Pancreas (tissue), 10 donors: ENCODE data around the gene DOCK4. TPM values are rescaled to one million over a fixed set of nuclear protein-coding genes. Genes with fewer than 3 reads are reported as not detected.
A peak's percentile ranks its signal among the peaks of the same experiment; 100 is the strongest.

Source experiments
- ATAC-seq, 4 donors: fragments of 200-7000 bp; cut with Tn5 transposase; one replicate each; pipeline versions ENCODE4 v1.8.0 to v1.9.1; 2020; ENCODE audit warnings: mild to moderate bottlenecking in 4 of 4, moderate library complexity in 4 of 4
- DNase-seq, 6 donors: peaks; one replicate each; pipeline ENCODE4 v3.0.0-alpha.2; 2020
- FAIRE-seq: peaks from 2 replicates; lab custom pipeline; 2012; peaks lifted over from hg19 to GRCh38; lab: Jason Lieb, UNC
- H3K27ac ChIP-seq, 4 donors: fragments of 200-600 bp; sonication (generic); 1 replicate in 3 of 4; 2 replicates in 1 of 4; pipeline versions ENCODE4 v1.5.0 to v1.8.0; 2020
- H3K27me3 ChIP-seq, 4 donors: fragments of 200-600 bp; one replicate each; pipeline ENCODE4 v1.8.0; 2021
- H3K36me3 ChIP-seq, 3 donors: fragments of 200-600 bp; sonication (generic) in 1 of 3; one replicate each; pipeline versions ENCODE4 v1.5.0 to v1.8.0; 2020 to 2021
- H3K4me1 ChIP-seq, 3 donors: fragments of 200-600 bp; one replicate each; pipeline ENCODE4 v1.8.0; 2021
- H3K4me3 ChIP-seq, 4 donors: fragments of 200-600 bp; sonication (generic) in 2 of 4; one replicate each; pipeline versions ENCODE4 v1.5.0 to v1.8.0; 2020 to 2021
- H3K9me3 ChIP-seq, 4 donors: fragments of 200-600 bp; one replicate each; pipeline ENCODE4 v1.8.0; 2021
- CTCF ChIP-seq, 4 donors: fragments of 200-600 bp; sonication (generic) in 3 of 4; IDR thresholded peaks; one replicate each; pipeline versions ENCODE4 v1.5.0 to v1.8.0; 2021; ENCODE audit warnings: antibody characterized with exemption in 4 of 4
- WGBS, 2 donors: extraction: QIAGEN DNeasy Blood & Tissue Kit; methylation state at CpG; one replicate each; pipeline ENCODE4 v1.1.7; 2013; 5-methylcytosine and 5-hydroxymethylcytosine counted together
- intact Hi-C, 3 donors: fragments of 100-400 bp; cut with DNase I; formaldehyde crosslinking; loops; one replicate each; pipeline versions ENCODE4 v1.11.1 to v1.14.2; 2022
- polyA plus RNA-seq, 2 donors: library from polyadenylated mRNA; stranded (reverse); fragments of 200-250 nt; gene quantifications; one replicate each; pipeline ENCODE4 v1.2.3, GENCODE V29; 2013
- total RNA-seq, 6 donors: library from RNA; stranded (reverse); fragmentation: NEBNext Ultra II Directional in 4 of 6; extraction: Animal tissue kit (Norgen Biotek cat#: 25700) in 4 of 6; gene quantifications; one replicate each; pipeline versions ENCODE4 v1.2.1 to v1.2.4, GENCODE V29; 2021 to 2023
- donor health status: healthy with polysubstance abuse.
- donor health status: DM: no; HTN: no; CAD: no; lungs with moderate emphysema.
- donor health status: DM: no; HTN: no; CAD: no.
- donor health status: control.
- donor health status: control.
- donor health status: Bipolar disorder and iron deficiency.
- donor health status: DM: yes; HTN: yes; CAD: no.
- donor health status: DM: no; HTN: no; CAD: no.
- donor health status: DM: no; HTN: no; CAD: no.
- donor health status: DM: yes; HTN: yes; CAD: no.

DOCK4 gene
- total and polyA plus RNA-seq, 8 donors = 5.4 to 15.5 (median 6.1) TPM

- intact Hi-C loops = loop anchor here in 2 of 3 donors (10.0 kb wide), 2 partner anchors 738 to 748 kb away; partner anchors contain the start of gene LSMEM1 (in 1 of the 2)
- ATAC-seq (peak in 2 of 4 donors; percentile 35 to 38), DNase-seq (no peak), FAIRE-seq (no peak)
- Histone ChIP-seq H3K9me3 (no peaks in the 10 kb centered on the region), H3K4me3 (no peak overlapping the region), H3K27ac (no peak overlapping the region), H3K4me1 (no peaks in the 10 kb centered on the region), H3K27me3 (no peaks in the 10 kb centered on the region), H3K36me3 (no peaks in the 10 kb centered on the region)
- no peak for TF ChIP-seq CTCF (IDR thresholded peaks at IDR 0.05)
- 68 to 72% methylated on average over 4 of the region's 4 CpGs for WGBS, 2 donors
Observed at GRCh38 chr7:111746950-111747349, 459.2 kb downstream of the DOCK4 start.

DNA sequence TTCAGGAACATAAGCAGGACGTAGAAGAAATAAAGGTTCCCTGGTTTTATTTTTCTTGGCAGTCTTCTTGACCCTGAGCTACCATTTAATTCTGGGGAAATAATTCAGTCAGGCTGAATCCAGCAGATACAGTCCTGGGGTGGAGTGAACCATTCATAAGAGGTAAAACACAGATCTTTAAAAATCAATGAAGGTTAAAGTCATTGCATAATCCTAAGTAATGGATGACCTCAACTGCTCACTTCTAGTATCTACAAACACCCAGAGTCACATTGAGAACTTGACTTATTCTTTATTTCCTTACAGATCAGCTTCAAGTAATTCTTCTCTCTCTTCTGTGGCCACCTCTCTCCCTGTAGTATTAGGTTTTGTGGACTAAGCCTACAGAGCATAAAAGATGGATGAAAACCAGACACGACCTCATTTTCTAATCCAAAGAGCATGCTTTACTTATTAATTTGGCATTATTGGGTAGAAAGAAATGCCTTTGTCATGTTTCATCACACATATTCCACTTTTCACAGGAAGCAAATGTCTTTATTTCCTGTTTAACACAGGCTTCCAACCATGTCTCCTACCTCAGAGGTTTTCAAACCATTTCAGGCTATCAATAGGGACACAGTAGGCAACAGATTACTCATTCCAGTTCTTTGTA, 461.6 kb downstream of the DOCK4 start:
- no peaks in the 10 kb centered on the region for H3K36me3 ChIP-seq
- FAIRE-seq (no peak), DNase-seq (no peak), ATAC-seq (no peak)
- H3K9me3 ChIP-seq = no peaks in the 10 kb centered on the region
- WGBS, 2 donors = 45 to 48% methylated on average over 2 of the region's 2 CpGs
- H3K27me3 ChIP-seq = no peaks in the 10 kb centered on the region
- no peak overlapping the region for H3K27ac ChIP-seq
- H3K4me1 ChIP-seq = no peaks in the 10 kb centered on the region
- no peak overlapping the region for H3K4me3 ChIP-seq
- TF ChIP-seq CTCF (IDR thresholded peaks at IDR 0.05) = no peak
- intact Hi-C loops = loop anchor here in 2 of 3 donors (10.0 kb wide), 2 partner anchors 740 to 750 kb away; partner anchors contain the start of gene LSMEM1 (in 1 of the 2)

DNA sequence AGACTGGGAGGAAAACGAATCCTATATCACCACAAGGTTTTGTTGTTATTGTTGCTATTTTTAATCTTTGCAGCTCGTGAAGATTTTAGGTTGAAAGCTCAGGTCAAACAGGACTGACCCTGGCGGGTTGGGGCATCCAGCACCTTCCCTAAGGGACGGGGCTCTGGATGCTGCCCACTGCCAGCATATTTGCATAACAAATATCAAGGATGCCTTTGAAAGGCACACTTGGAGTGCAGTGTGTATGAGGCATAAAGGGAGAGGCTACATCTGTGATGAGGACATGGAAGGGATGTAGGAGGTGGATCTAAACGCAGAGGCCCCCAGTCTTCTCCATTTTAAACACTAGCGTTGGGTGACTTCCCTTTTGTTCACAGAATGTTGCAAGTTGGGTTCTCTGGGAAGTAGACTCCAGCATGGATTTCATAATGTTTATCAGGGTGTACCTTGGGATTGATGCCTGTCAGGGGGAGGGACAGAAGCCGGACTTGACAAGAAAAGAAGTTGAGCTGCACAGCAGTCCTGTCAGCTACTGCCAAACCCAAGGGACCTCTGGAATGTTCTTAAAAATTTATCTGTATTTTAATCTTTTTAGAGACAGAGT, 462.9 kb downstream of the DOCK4 start:
- Histone ChIP-seq H3K27me3 (no peaks in the 10 kb centered on the region), H3K4me3 (no peak overlapping the region), H3K36me3 (no peaks in the 10 kb centered on the region), H3K27ac (no peak overlapping the region), H3K4me1 (no peaks in the 10 kb centered on the region), H3K9me3 (no peaks in the 10 kb centered on the region)
- FAIRE-seq = no peak
- WGBS, 2 donors = 77 to 83% methylated on average over 7 of the region's 7 CpGs
- intact Hi-C loops = loop anchor here in 2 of 3 donors (10.0 kb wide), 2 partner anchors 741 to 751 kb away; partner anchors contain the start of gene LSMEM1 (in 1 of the 2)
- TF ChIP-seq CTCF (IDR thresholded peaks at IDR 0.05) = no peak
- DNase-seq = no peak
- no peak for ATAC-seq

GRCh38 chr7:111741811-111742240, 464.4 kb downstream of the DOCK4 start:
- ATAC-seq = peak; percentile 87 to 98 (median 94)
- H3K27me3 ChIP-seq = no peaks in the 10 kb centered on the region
- intact Hi-C loops = loop anchor here in 2 of 3 donors (10.0 kb wide), 2 partner anchors 743 to 753 kb away; partner anchors contain the start of gene LSMEM1 (in 1 of the 2)
- no peaks in the 10 kb centered on the region for H3K36me3 ChIP-seq
- no peak overlapping the region for H3K27ac ChIP-seq
- FAIRE-seq = no peak
- H3K9me3 ChIP-seq = no peaks in the 10 kb centered on the region
- TF ChIP-seq CTCF (IDR thresholded peaks at IDR 0.05) = peak; percentile 21 to 59 (median 40)
- WGBS, 2 donors = 28 to 31% methylated on average over 8 of the region's 8 CpGs
- H3K4me1 ChIP-seq = no peaks in the 10 kb centered on the region
- H3K4me3 ChIP-seq = no peak overlapping the region
- peak; percentile 29 to 80 (median 54) for DNase-seq
